Activated CD4-positive, alpha-beta memory T cell treated with anti-CD3 and anti-CD28 coated beads for 36 hours (primary cell): ENCODE results near the gene TMEM97. TPM values are rescaled to one million over a fixed set of nuclear protein-coding genes. Genes with fewer than 3 reads are reported as not detected.
"Not testable (repeated sequence)": the region's sequence is repeated elsewhere in the genome, so short reads cannot be mapped to it uniquely, and the experiment has no call there.

Experiments
- CTCF ChIA-PET: fragments of 350-600 bp; sonication (Branson Sonifier 250); formaldehyde crosslinking; loops from one replicate; lab custom pipeline; 2021; ENCODE audit warnings: antibody characterized with exemption, inconsistent platforms; lab: Charles Lee
- POLR2A ChIA-PET: fragments of 350-600 bp; sonication (Branson Sonifier 250); formaldehyde crosslinking; loops from one replicate; lab custom pipeline; 2021; ENCODE audit warnings: antibody characterized with exemption; lab: Charles Lee
- DNase-seq: peaks from one replicate; pipeline ENCODE4 v3.0.0-alpha.2; 2020
- H3K27ac Mint-ChIP-seq: one replicate; pipeline ENCODE4 v1.8.0; 2021; ENCODE audit warnings: mixed read lengths
- H3K27me3 Mint-ChIP-seq: one replicate; pipeline ENCODE4 v1.8.0; 2021; ENCODE audit warnings: mixed read lengths
- H3K36me3 Mint-ChIP-seq: one replicate; pipeline ENCODE4 v1.8.0; 2021; ENCODE audit warnings: mixed read lengths
- H3K4me1 Mint-ChIP-seq: one replicate; pipeline ENCODE4 v1.8.0; 2021; ENCODE audit warnings: low read depth, mixed read lengths
- H3K4me3 Mint-ChIP-seq: one replicate; pipeline ENCODE4 v1.8.0; 2021; ENCODE audit warnings: mild to moderate bottlenecking, mixed read lengths
- H3K9me3 Mint-ChIP-seq: one replicate; pipeline ENCODE4 v1.8.0; 2021; ENCODE audit warnings: mixed read lengths
- intact Hi-C: fragments of 100-400 bp; cut with micrococcal nuclease; formaldehyde crosslinking; loops from one replicate; pipeline ENCODE4 v1.15.1; 2023
- total RNA-seq, 2 experiments: library from RNA; stranded (reverse); gene quantifications; one replicate each; pipeline ENCODE4 v1.2.3, GENCODE V29; 2021

TMEM97 gene
- total RNA-seq, 2 experiments from 2014 or later = 27.1 to 29.8 TPM

- Mint-ChIP-seq H3K4me1 (no peaks in the 10 kb centered on the region), H3K36me3 (no peaks in the 10 kb centered on the region), H3K27me3 (no peaks in the 10 kb centered on the region), H3K27ac (no peak overlapping the region), H3K9me3 (no peaks in the 10 kb centered on the region), H3K4me3 (no peak overlapping the region)
- DNase-seq = no peak
- intact Hi-C loops = no loop called here
- ChIA-PET CTCF (interaction anchor here (1.0 kb wide), 1 partner anchor 35 kb away, joined by 4 read pairs; no protein-coding TSS in a partner anchor), POLR2A (no interaction called here)
Observed at GRCh38 chr17:28285965-28286364, 33.0 kb upstream of the TMEM97 start.

DNA sequence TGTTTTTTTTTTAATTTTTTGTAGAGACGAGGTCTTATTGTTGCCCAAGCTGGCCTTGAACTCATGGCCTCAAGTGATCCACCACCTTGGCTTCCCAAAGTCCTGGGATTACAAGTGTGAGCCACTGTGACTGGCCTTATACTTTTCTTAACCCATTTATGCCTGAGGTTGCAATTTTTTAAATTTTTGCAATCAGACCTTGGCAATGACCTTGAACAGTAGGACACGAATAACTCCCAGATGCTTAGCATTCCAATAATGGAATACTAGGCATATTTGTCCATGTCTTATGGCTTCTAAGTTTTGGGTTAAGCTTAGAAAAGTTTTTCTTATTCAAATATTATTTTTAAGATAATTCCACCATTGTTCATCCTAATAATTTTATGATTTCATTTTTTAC is 28.3 kb upstream of the TMEM97 start:
- ChIA-PET POLR2A (no interaction called here), CTCF (interaction anchor here (1.1 kb wide), 1 partner anchor 45 kb away, joined by 3 read pairs; the partner anchor contains the start of gene TNFAIP1)
- intact Hi-C loops = no loop called here
- Mint-ChIP-seq H3K27ac (no peak overlapping the region), H3K4me3 (no peak overlapping the region), H3K9me3 (no peaks in the 10 kb centered on the region), H3K4me1 (peaks cover 3% of the 10 kb centered on the region), H3K36me3 (no peaks in the 10 kb centered on the region), H3K27me3 (peaks cover 11% of the 10 kb centered on the region)
- no peak for DNase-seq

DNA sequence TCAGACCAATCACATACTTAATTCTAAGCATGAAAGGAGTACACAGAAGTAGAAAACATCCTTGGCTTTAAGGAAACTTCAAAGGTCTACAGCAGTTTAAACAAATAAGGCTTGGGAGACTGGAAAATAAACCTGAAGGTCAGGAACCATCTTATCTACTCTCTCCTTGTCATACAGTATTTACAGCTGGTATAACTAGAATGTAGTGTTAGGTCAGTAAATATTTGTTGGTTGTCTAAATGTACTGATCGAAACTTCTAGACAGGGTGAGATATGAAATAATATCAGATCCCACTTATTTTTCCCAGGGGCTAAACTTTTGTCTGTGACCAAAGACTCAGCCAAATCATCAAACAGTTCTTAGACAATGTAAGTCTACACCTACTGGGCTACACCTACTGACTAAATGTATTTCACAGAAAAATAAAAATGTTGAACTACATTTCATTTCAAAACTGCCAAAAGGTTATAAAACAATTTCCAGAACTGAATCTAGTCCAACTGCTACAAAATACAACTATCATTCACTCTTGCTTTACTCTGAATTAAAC is 27.1 kb upstream of the TMEM97 start:
- intact Hi-C loops = no loop called here
- Mint-ChIP-seq H3K27me3 (peaks cover 12% of the 10 kb centered on the region), H3K27ac (no peak overlapping the region), H3K9me3 (no peaks in the 10 kb centered on the region), H3K36me3 (no peaks in the 10 kb centered on the region), H3K4me1 (peaks cover 15% of the 10 kb centered on the region), H3K4me3 (no peak overlapping the region)
- no peak for DNase-seq
- ChIA-PET POLR2A (no interaction called here), CTCF (no interaction called here)

DNA sequence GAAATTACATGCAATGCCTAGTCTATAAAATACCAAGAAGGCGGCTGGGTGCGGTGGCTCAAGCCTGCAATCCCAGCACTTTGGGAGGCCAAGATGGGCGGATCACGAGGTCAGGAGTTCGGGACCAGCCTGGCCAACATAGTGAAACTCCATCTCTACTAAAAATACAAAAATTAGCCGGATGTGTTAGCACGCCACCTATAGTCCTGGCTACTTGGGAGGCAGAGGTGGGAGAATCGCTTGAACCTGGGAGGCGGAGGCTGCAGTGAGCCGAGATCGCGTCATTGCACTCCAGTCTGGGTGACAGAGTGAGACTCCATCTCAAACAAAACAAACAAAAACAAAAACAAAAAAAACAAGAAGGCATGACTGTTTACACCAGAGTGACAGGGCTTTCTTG is 26.1 kb upstream of the TMEM97 start:
- peaks cover 15% of the 10 kb centered on the region for H3K4me1 Mint-ChIP-seq
- intact Hi-C loops, DNase-seq, H3K27ac Mint-ChIP-seq, H3K9me3 Mint-ChIP-seq, CTCF ChIA-PET, H3K36me3 Mint-ChIP-seq, H3K4me3 Mint-ChIP-seq, POLR2A ChIA-PET: not testable (repeated sequence)
- peaks cover 14% of the 10 kb centered on the region for H3K27me3 Mint-ChIP-seq

GRCh38 chr17:28293994-28294393 is 25.0 kb upstream of the TMEM97 start:
- Mint-ChIP-seq H3K27ac (no peak overlapping the region), H3K36me3 (no peaks in the 10 kb centered on the region), H3K9me3 (no peaks in the 10 kb centered on the region), H3K4me1 (peaks cover 15% of the 10 kb centered on the region), H3K27me3 (peaks cover 14% of the 10 kb centered on the region), H3K4me3 (no peak overlapping the region)
- ChIA-PET POLR2A (no interaction called here), CTCF (no interaction called here)
- intact Hi-C loops = no loop called here
- DNase-seq = no peak

DNA sequence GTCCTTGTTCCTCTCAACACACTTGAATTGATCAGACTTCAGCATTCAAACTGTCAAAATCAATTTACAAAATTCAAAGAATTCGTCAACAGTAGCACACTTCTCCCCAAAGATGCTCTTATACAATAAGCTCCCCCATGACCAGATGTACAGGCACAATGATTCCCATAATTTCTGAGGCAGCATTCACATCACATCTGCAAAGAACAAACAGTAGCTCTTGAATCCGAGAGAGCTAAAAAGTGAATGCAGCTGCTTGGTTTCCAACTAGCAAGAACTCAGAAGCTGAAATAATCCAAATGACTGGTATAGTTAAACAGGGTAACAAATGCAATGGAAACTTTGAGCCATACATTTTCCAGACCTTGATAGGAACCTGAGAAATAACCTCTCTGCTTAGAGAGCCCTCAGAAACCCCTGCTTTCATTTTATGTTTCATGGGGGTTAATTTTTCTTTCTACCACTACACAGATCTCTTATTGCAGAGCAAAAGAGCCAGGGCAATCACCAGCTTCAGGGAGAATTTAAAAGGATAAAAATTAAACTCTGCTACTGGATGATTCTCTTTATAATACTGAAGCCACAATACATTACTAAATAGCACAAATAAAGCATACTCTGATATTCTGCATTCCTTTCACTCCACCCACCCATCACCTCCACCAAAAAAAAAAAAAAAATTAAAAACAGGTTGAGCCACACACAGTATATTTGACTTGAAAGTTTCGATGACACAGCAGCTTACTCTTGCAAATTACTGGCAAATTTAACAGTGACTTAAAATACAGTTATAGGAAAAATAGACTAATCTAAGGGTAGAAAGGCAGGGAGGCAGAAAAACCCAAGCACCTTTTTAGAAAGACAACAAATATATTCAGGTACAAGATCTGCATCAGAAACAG is 23.1 kb upstream of the TMEM97 start:
- H3K4me1 Mint-ChIP-seq = peaks cover 15% of the 10 kb centered on the region
- ChIA-PET POLR2A (interaction anchor here (0.8 to 1.3 kb wide), 3 partner anchors 15 to 24 kb away, joined by 3 to 6 read pairs (median 5); no protein-coding TSS in a partner anchor), CTCF (interaction anchor here (1.1 to 1.9 kb wide), 4 partner anchors 11 to 24 kb away, joined by 3 to 4 read pairs (median 3); partner anchors contain the start of gene TMEM97)
- intact Hi-C loops = loop anchor here (1.0 kb wide), 1 partner anchor 18 kb away; no protein-coding TSS in a partner anchor
- H3K27ac Mint-ChIP-seq = peak overlapping the region; percentile 55
- H3K36me3 Mint-ChIP-seq = no peaks in the 10 kb centered on the region
- peaks cover 14% of the 10 kb centered on the region for H3K27me3 Mint-ChIP-seq
- H3K4me3 Mint-ChIP-seq = no peak overlapping the region
- H3K9me3 Mint-ChIP-seq = no peaks in the 10 kb centered on the region
- no peak for DNase-seq

GRCh38 chr17:28298449-28298848 is 20.6 kb upstream of the TMEM97 start:
- Mint-ChIP-seq H3K36me3 (no peaks in the 10 kb centered on the region), H3K4me1 (peaks cover 15% of the 10 kb centered on the region), H3K27me3 (peaks cover 9% of the 10 kb centered on the region), H3K27ac (no peak overlapping the region), H3K9me3 (no peaks in the 10 kb centered on the region), H3K4me3 (no peak overlapping the region)
- ChIA-PET POLR2A (no interaction called here), CTCF (interaction anchor here (1.1 kb wide), 1 partner anchor 64 kb away, joined by 3 read pairs; no protein-coding TSS in a partner anchor)
- intact Hi-C loops = no loop called here
- no peak for DNase-seq

DNA sequence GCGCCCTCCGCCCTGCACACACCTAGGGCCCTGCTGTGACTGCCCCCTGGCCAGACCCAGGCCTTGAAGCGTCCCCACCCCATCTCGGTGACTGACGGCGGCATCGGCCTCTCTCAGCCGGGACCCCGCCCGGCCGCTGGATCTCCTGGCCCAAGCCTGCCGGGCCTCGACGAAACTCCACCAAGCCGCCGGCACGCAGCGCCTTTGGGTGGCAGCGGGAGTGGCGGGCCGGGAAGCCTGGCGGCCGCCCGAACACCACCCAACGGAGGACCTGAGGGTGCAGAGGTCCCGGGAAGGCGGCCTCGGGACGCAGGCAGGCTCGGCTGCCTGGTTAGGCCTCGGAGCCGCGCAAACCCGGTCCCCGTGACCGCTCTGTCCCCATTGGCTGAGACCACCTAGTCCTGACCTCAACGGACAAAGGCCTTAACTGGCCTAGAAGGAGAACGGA is 12.0 kb upstream of the TMEM97 start:
- ChIA-PET CTCF (no interaction called here), POLR2A (no interaction called here)
- intact Hi-C loops = no loop called here
- Mint-ChIP-seq H3K27me3 (peaks cover 17% of the 10 kb centered on the region), H3K4me3 (no peak overlapping the region), H3K9me3 (no peaks in the 10 kb centered on the region), H3K4me1 (no peaks in the 10 kb centered on the region), H3K27ac (no peak overlapping the region), H3K36me3 (no peaks in the 10 kb centered on the region)
- no peak for DNase-seq

GRCh38 chr17:28313841-28314240 is 5.2 kb upstream of the TMEM97 start:
- POLR2A ChIA-PET = no interaction called here
- Mint-ChIP-seq H3K4me3 (no peak overlapping the region), H3K9me3 (no peaks in the 10 kb centered on the region), H3K27me3 (no peaks in the 10 kb centered on the region), H3K4me1 (peaks cover 9% of the 10 kb centered on the region), H3K27ac (no peak overlapping the region), H3K36me3 (no peaks in the 10 kb centered on the region)
- no peak for DNase-seq
- intact Hi-C loops = no loop called here
- CTCF ChIA-PET = interaction anchor here (1.2 kb wide), 1 partner anchor 22 kb away, joined by 3 read pairs; the partner anchor contains the start of genes IFT20 and TNFAIP1

- H3K36me3 Mint-ChIP-seq = peaks cover 10% of the 10 kb centered on the region
- H3K27ac Mint-ChIP-seq = no peak overlapping the region
- intact Hi-C loops = loop anchor here (5.0 kb wide), 2 partner anchors 39 to 274 kb away; partner anchors contain the start of gene NLK
- H3K9me3 Mint-ChIP-seq = no peaks in the 10 kb centered on the region
- DNase-seq = no peak
- H3K4me1 Mint-ChIP-seq = peaks cover 21% of the 10 kb centered on the region
- no peak overlapping the region for H3K4me3 Mint-ChIP-seq
- no peaks in the 10 kb centered on the region for H3K27me3 Mint-ChIP-seq
- CTCF ChIA-PET = no interaction called here
- POLR2A ChIA-PET = no interaction called here
Observed at GRCh38 chr17:28315846-28316705, 2.9 kb upstream of the TMEM97 start.

DNA sequence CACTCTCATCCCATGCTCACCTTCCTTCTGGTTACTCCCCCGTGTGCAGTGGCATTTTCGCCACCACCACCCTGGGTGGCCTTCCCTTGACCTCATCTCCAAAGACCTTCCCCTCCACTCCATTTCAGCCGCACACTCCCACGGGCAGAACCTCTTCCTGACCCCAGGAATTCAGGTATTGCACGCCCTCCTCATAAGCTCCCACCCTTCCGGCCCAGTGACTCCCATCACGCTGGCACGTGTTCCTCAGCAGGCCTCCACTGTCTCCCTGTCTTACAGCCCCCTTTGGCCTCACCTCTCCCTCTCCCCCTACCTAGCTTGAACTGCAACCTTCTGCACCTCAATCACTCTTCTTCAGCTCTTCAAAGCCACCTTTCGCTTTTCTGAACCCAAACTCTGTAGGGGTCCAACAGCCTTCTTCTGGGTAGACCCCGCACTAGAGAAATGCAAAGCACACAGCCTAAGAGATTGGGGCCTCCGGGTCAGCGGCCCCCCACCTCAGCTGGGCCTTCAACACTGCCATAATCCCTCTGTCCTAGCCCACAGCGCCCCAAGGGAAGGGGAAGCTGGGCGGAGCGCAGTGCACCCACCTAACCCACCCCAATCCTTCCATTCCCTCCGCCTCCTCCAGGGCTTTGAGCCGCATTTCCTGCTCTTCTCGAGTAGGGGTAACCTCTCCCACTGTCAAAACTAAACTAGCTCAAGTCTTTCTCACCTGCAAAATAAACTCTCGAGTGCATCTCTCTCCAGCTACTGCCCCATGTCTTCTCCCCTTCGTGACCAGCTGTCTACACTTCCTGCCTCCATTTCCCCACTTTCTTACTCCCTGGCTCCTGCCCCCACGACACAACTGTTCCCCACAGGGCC is 1.7 kb upstream of the TMEM97 start:
- Mint-ChIP-seq H3K9me3 (no peaks in the 10 kb centered on the region), H3K4me3 (peak overlapping the region; percentile 82), H3K36me3 (peaks cover 12% of the 10 kb centered on the region), H3K4me1 (peaks cover 22% of the 10 kb centered on the region), H3K27ac (no peak overlapping the region), H3K27me3 (no peaks in the 10 kb centered on the region)
- no peak for DNase-seq
- ChIA-PET POLR2A (interaction anchor here (1.4 to 4.0 kb wide), 3 partner anchors 18 to 40 kb away, joined by 6 to 21 read pairs (median 8); partner anchors contain the start of genes IFT20, POLDIP2 and TNFAIP1), CTCF (interaction anchor here (0.6 to 1.2 kb wide), 4 partner anchors 18 to 424 kb away, joined by 3 to 6 read pairs (median 3); partner anchors contain the start of genes IFT20, LYRM9 and TNFAIP1)
- intact Hi-C loops = loop anchor here (5.0 kb wide), 2 partner anchors 40 to 275 kb away; partner anchors contain the start of gene NLK
